ENCODE results near the gene NPEPPS.
"Not testable (repeated sequence)": the region's sequence is repeated elsewhere in the genome, so short reads cannot be mapped to it uniquely, and the experiment has no call there.

The NPEPPS gene

GRCh38 chr17:47593522-47593921 is 62.6 kb downstream of the NPEPPS start:
- peaks cover 83% of the 10 kb centered on the region for H3K36me3 ChIP-seq
- not testable (repeated sequence) for H3K4me3 ChIP-seq (ENCODE audit: low read depth in 1 of 2, low read length in 1 of 2); H3K27ac ChIP-seq; H3K4me1 ChIP-seq (ENCODE audit: control insufficient read depth in 1 of 2, insufficient read depth in 1 of 2, low read depth in 1 of 2, low read length in 1 of 2); H3K9me3 ChIP-seq; H3K27me3 ChIP-seq

GRCh38 chr17:47603830-47604597 is 73.1 kb downstream of the NPEPPS start:
- Histone ChIP-seq H3K27me3 (no peaks in the 10 kb centered on the region), H3K9me3 (no peaks in the 10 kb centered on the region), H3K27ac (no peak overlapping the region), H3K36me3 (peaks cover 99% of the 10 kb centered on the region), H3K4me1 (ENCODE audit: control insufficient read depth in 1 of 2, insufficient read depth in 1 of 2, low read depth in 1 of 2, low read length in 1 of 2) (no peaks in the 10 kb centered on the region), H3K4me3 (ENCODE audit: low read depth in 1 of 2, low read length in 1 of 2) (no peak overlapping the region)
- no peak for TF ChIP-seq CTCF (IDR thresholded peaks at IDR 0.05)

GRCh38 chr17:47604598-47604927 is 73.7 kb downstream of the NPEPPS start:
- Histone ChIP-seq H3K4me3 (ENCODE audit: low read depth in 1 of 2, low read length in 1 of 2) (no peak overlapping the region), H3K4me1 (ENCODE audit: control insufficient read depth in 1 of 2, insufficient read depth in 1 of 2, low read depth in 1 of 2, low read length in 1 of 2) (no peaks in the 10 kb centered on the region)
- TF ChIP-seq CTCF (IDR thresholded peaks at IDR 0.05), result no peak

GRCh38 chr17:47605011-47605410 is 74.1 kb downstream of the NPEPPS start:
- H3K27ac ChIP-seq, result no peak overlapping the region
- no peak for TF ChIP-seq CTCF (IDR thresholded peaks at IDR 0.05)
- no peaks in the 10 kb centered on the region for H3K27me3 ChIP-seq
- H3K9me3 ChIP-seq, result no peaks in the 10 kb centered on the region
- no peaks in the 10 kb centered on the region for H3K4me1 ChIP-seq (ENCODE audit: control insufficient read depth in 1 of 2, insufficient read depth in 1 of 2, low read depth in 1 of 2, low read length in 1 of 2)
- H3K36me3 ChIP-seq, result peaks cover 97% of the 10 kb centered on the region
- H3K4me3 ChIP-seq (ENCODE audit: low read depth in 1 of 2, low read length in 1 of 2), result no peak overlapping the region

More at GRCh38 chr17:47604598-47604927, 73.7 kb downstream of the NPEPPS start:
- Histone ChIP-seq H3K9me3 (no peaks in the 10 kb centered on the region), H3K36me3 (peaks cover 100% of the 10 kb centered on the region), H3K27me3 (no peaks in the 10 kb centered on the region), H3K27ac (no peak overlapping the region)

GRCh38 chr17:47607481-47607880 is 76.6 kb downstream of the NPEPPS start:
- H3K4me3 ChIP-seq (ENCODE audit: low read depth in 1 of 2, low read length in 1 of 2), result no peak overlapping the region
- TF ChIP-seq CTCF (IDR thresholded peaks at IDR 0.05), result no peak
- peaks cover 87% of the 10 kb centered on the region for H3K36me3 ChIP-seq
- H3K27me3 ChIP-seq, result no peaks in the 10 kb centered on the region
- H3K27ac ChIP-seq, result no peak overlapping the region
- no peaks in the 10 kb centered on the region for H3K9me3 ChIP-seq
- H3K4me1 ChIP-seq (ENCODE audit: control insufficient read depth in 1 of 2, insufficient read depth in 1 of 2, low read depth in 1 of 2, low read length in 1 of 2), result no peaks in the 10 kb centered on the region

GRCh38 chr17:47611372-47612350 is 80.8 kb downstream of the NPEPPS start:
- H3K27ac ChIP-seq, result no peak overlapping the region
- no peak for TF ChIP-seq CTCF (IDR thresholded peaks at IDR 0.05)
- no peaks in the 10 kb centered on the region for H3K4me1 ChIP-seq (ENCODE audit: control insufficient read depth in 1 of 2, insufficient read depth in 1 of 2, low read depth in 1 of 2, low read length in 1 of 2)
- no peak overlapping the region for H3K4me3 ChIP-seq (ENCODE audit: low read depth in 1 of 2, low read length in 1 of 2)
- H3K27me3 ChIP-seq, result no peaks in the 10 kb centered on the region
- H3K9me3 ChIP-seq, result no peaks in the 10 kb centered on the region
- H3K36me3 ChIP-seq, result peaks cover 84% of the 10 kb centered on the region

All from neutrophil (primary cell).